ENCODE results near the gene RAX2. TPM values are rescaled to one million over a fixed set of nuclear protein-coding genes. Genes with fewer than 3 reads are reported as not detected.

Gene RAX2
- total RNA-seq (2022) (not detected in 2 replicates), Bru-seq, nascent RNA (not detected), BruChase-seq, experiment 1, labeled RNA remaining after a 2-hour chase (not detected), BruChase-seq, experiment 2, labeled RNA remaining after a 6-hour chase (not detected)
- long read RNA-seq: 0 reads

GRCh38 chr19:3771906-3772455, at the start of gene RAX2:
RAX2 (minus strand) TSS chr19:3772228; CDS start chr19:3771742, 486 bp downstream.
- Histone ChIP-seq H3K27me3 (replicated peaks; ENCODE audit: control insufficient read depth, insufficient read depth, low read length) (no peaks in the 10 kb centered on the region), H3K4me1 (no peaks in the 10 kb centered on the region), H3K4me3 (ENCODE audit: low read depth, low read length) (no peak within 1 kb of the TSS), H3K36me3 (ENCODE audit: control insufficient read depth, insufficient read depth, low read length) (no peaks in the 10 kb centered on the region), H3K9me3 (no peaks in the 10 kb centered on the region)
- Mint-ChIP-seq H3K4me3 (ENCODE audit: unreplicated experiment) (no peak within 1 kb of the TSS), H3K27ac (ENCODE audit: unreplicated experiment) (no peak within 1 kb of the TSS), H3K36me3 (ENCODE audit: insufficient read depth, unreplicated experiment) (no peaks in the 10 kb centered on the region), H3K4me1 (ENCODE audit: low read depth, unreplicated experiment) (no peaks in the 10 kb centered on the region), H3K27me3 (ENCODE audit: insufficient read depth, unreplicated experiment) (no peaks in the 10 kb centered on the region), H3K9me3 (ENCODE audit: unreplicated experiment) (no peaks in the 10 kb centered on the region)
- POLR2A ChIA-PET: no interaction called here
- TF ChIP-seq CTCF (IDR thresholded peaks at IDR 0.05; ENCODE audit: insufficient read depth in 1 of 2, low read depth in 1 of 2, low read length in 1 of 2, severe bottlenecking in 1 of 2, unreplicated experiment in 1 of 2): no peak
- CTCF ChIA-PET: no interaction called here
- intact Hi-C loops (cut with micrococcal nuclease; ENCODE audit: unreplicated experiment): no loop called here
- DNase-seq: no peak
- no TSS peak for BruUV-seq (replicated peaks)

DNA sequence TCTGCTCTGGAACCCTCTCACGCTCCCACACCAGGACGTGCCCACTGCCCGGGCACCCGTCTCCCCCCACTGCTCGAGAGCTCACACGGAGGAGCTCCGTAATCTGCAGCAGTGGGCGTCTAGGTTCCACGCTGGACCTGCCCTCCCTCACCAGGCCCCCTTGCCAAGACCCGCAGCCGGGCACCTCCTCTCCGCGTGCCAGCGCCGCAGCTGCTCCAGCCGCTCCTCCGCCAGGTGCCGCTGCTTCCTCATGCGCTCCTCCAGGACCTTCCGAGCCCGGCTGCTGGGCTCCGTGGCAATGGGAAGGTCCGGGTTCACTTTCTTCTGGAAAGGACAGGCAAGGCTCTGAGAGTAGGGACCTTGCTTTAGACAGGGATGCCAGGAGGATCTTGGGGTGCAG, 49.1 kb upstream of the RAX2 start:
- no peaks in the 10 kb centered on the region for H3K27me3 ChIP-seq (replicated peaks; ENCODE audit: control insufficient read depth, insufficient read depth, low read length)
- Mint-ChIP-seq H3K9me3 (ENCODE audit: unreplicated experiment) (no peaks in the 10 kb centered on the region), H3K27me3 (ENCODE audit: insufficient read depth, unreplicated experiment) (no peaks in the 10 kb centered on the region), H3K27ac (ENCODE audit: unreplicated experiment) (no peak overlapping the region), H3K4me3 (ENCODE audit: unreplicated experiment) (no peak overlapping the region), H3K4me1 (ENCODE audit: low read depth, unreplicated experiment) (no peaks in the 10 kb centered on the region), H3K36me3 (ENCODE audit: insufficient read depth, unreplicated experiment) (no peaks in the 10 kb centered on the region)
- DNase-seq: no peak
- no peaks in the 10 kb centered on the region for H3K36me3 ChIP-seq (ENCODE audit: control insufficient read depth, insufficient read depth, low read length)
- POLR2A ChIA-PET: no interaction called here
- H3K4me1 ChIP-seq: no peaks in the 10 kb centered on the region
- BruUV-seq (replicated peaks): no TSS peak
- TF ChIP-seq CTCF (IDR thresholded peaks at IDR 0.05; ENCODE audit: insufficient read depth in 1 of 2, low read depth in 1 of 2, low read length in 1 of 2, severe bottlenecking in 1 of 2, unreplicated experiment in 1 of 2): no peak
- no peaks in the 10 kb centered on the region for H3K9me3 ChIP-seq
- intact Hi-C loops (cut with micrococcal nuclease; ENCODE audit: unreplicated experiment): no loop called here
- CTCF ChIA-PET: no interaction called here
- no peak overlapping the region for H3K4me3 ChIP-seq (ENCODE audit: low read depth, low read length)

- intact Hi-C loops (cut with micrococcal nuclease; ENCODE audit: unreplicated experiment): no loop called here
- ChIA-PET CTCF (no interaction called here), POLR2A (no interaction called here)
- no peak overlapping the region for H3K4me3 Mint-ChIP-seq (ENCODE audit: unreplicated experiment)
- H3K36me3 Mint-ChIP-seq (ENCODE audit: insufficient read depth, unreplicated experiment): no peaks in the 10 kb centered on the region
- Histone ChIP-seq H3K27me3 (replicated peaks; ENCODE audit: control insufficient read depth, insufficient read depth, low read length) (no peaks in the 10 kb centered on the region), H3K4me3 (ENCODE audit: low read depth, low read length) (no peak overlapping the region), H3K9me3 (no peaks in the 10 kb centered on the region), H3K4me1 (no peaks in the 10 kb centered on the region), H3K36me3 (ENCODE audit: control insufficient read depth, insufficient read depth, low read length) (no peaks in the 10 kb centered on the region)
- no peak for DNase-seq
- H3K4me1 Mint-ChIP-seq (ENCODE audit: low read depth, unreplicated experiment): no peaks in the 10 kb centered on the region
- H3K9me3 Mint-ChIP-seq (ENCODE audit: unreplicated experiment): no peaks in the 10 kb centered on the region
- H3K27me3 Mint-ChIP-seq (ENCODE audit: insufficient read depth, unreplicated experiment): no peaks in the 10 kb centered on the region
- H3K27ac Mint-ChIP-seq (ENCODE audit: unreplicated experiment): no peak overlapping the region
- no peak for TF ChIP-seq CTCF (IDR thresholded peaks at IDR 0.05; ENCODE audit: insufficient read depth in 1 of 2, low read depth in 1 of 2, low read length in 1 of 2, severe bottlenecking in 1 of 2, unreplicated experiment in 1 of 2)
- no TSS peak for BruUV-seq (replicated peaks)
These were observed 48.0 kb upstream of the RAX2 start for GRCh38 chr19:3819989-3820388.

Data from Caco-2 (cell line).